Vagina (tissue), 2 donors: ENCODE data around the gene KIAA0825. TPM values are rescaled to one million over a fixed set of nuclear protein-coding genes. Genes with fewer than 3 reads are reported as not detected.
"Not testable (repeated sequence)": the region's sequence is repeated elsewhere in the genome, so short reads cannot be mapped to it uniquely, and the experiment has no call there.

Source experiments
- DNase-seq, 2 donors: peaks; one replicate each; pipeline ENCODE4 v3.0.0-alpha.2; 2017; ENCODE audit errors: extremely low spot score in 2 of 2
- H3K27ac ChIP-seq: fragments of 200-600 bp; sonication (generic); one replicate; pipeline ENCODE4 v1.5.1; 2019
- H3K27me3 ChIP-seq: fragments of 200-600 bp; sonication (generic); one replicate; pipeline ENCODE4 v1.5.1; 2019
- H3K36me3 ChIP-seq, 2 donors: fragments of 200-600 bp; sonication (generic); one replicate each; pipeline ENCODE4 v1.5.1; 2017 to 2019
- H3K4me1 ChIP-seq: fragments of 200-600 bp; sonication (generic); one replicate; pipeline ENCODE4 v1.5.1; 2019
- H3K4me3 ChIP-seq, 2 donors: fragments of 200-600 bp; sonication (generic); 1 replicate in 1 of 2; 2 replicates in 1 of 2; pipeline ENCODE4 v1.5.1; 2016 to 2019
- H3K9me3 ChIP-seq: fragments of 200-600 bp; sonication (generic); one replicate; pipeline ENCODE4 v1.5.1; 2019
- POLR2A ChIP-seq, 2 donors: fragments of 450-650 bp; IDR thresholded peaks; one replicate each; pipeline ENCODE4 v1.6.1; 2017; ENCODE audit warnings: antibody characterized with exemption in 2 of 2, mild to moderate bottlenecking in 2 of 2, moderate library complexity in 2 of 2
- POLR2AphosphoS5 ChIP-seq, 2 donors: sonication (generic); formaldehyde crosslinking; IDR thresholded peaks; one replicate each; pipeline ENCODE4 v1.9.0; 2017; ENCODE audit warnings: antibody characterized with exemption in 2 of 2, mild to moderate bottlenecking in 2 of 2, low read depth in 1 of 2; ENCODE audit not compliant: insufficient read depth in 1 of 2
- intact Hi-C: fragments of 100-400 bp; cut with DNase I; formaldehyde crosslinking; loops from one replicate; pipeline ENCODE4 v1.15.1; 2023
- total RNA-seq: library from RNA; depleted of rRNA; stranded (reverse); fragments of >200 nt; gene quantifications from one replicate; pipeline ENCODE4 v1.2.3, GENCODE V29; 2016
- TF ChIP-seq, protein P1 (sequence below), 3 experiments: fragments of 450-650 bp in 2 of 3; fragments of 200-600 bp in 1 of 3; sonication (generic) in 1 of 3; IDR thresholded peaks; one replicate each; pipeline ENCODE4 v1.5.1; 2017 to 2019; ENCODE audit warnings: antibody characterized with exemption in 3 of 3, mild to moderate bottlenecking in 2 of 3, moderate library complexity in 2 of 3

Gene KIAA0825
- total RNA-seq, 1 donor from 2014 or later = 2.5 TPM

GRCh38 chr5:94174748-94175411, 443.5 kb downstream of the KIAA0825 start:
- no peaks in the 10 kb centered on the region for H3K27me3 ChIP-seq
- H3K4me3 ChIP-seq = no peak overlapping the region
- no peak for DNase-seq
- no peaks in the 10 kb centered on the region for H3K36me3 ChIP-seq
- no peak overlapping the region for H3K27ac ChIP-seq
- no peaks in the 10 kb centered on the region for H3K9me3 ChIP-seq
- TF ChIP-seq, protein P1, sequence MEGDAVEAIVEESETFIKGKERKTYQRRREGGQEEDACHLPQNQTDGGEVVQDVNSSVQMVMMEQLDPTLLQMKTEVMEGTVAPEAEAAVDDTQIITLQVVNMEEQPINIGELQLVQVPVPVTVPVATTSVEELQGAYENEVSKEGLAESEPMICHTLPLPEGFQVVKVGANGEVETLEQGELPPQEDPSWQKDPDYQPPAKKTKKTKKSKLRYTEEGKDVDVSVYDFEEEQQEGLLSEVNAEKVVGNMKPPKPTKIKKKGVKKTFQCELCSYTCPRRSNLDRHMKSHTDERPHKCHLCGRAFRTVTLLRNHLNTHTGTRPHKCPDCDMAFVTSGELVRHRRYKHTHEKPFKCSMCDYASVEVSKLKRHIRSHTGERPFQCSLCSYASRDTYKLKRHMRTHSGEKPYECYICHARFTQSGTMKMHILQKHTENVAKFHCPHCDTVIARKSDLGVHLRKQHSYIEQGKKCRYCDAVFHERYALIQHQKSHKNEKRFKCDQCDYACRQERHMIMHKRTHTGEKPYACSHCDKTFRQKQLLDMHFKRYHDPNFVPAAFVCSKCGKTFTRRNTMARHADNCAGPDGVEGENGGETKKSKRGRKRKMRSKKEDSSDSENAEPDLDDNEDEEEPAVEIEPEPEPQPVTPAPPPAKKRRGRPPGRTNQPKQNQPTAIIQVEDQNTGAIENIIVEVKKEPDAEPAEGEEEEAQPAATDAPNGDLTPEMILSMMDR (IDR thresholded peaks at IDR 0.05) = no peak
- TF ChIP-seq POLR2A (IDR thresholded peaks at IDR 0.05) = no peak
- no peak for TF ChIP-seq POLR2AphosphoS5 (IDR thresholded peaks at IDR 0.05; ENCODE audit: insufficient read depth in 1 of 2, low read depth in 1 of 2)
- H3K4me1 ChIP-seq = no peaks in the 10 kb centered on the region
- intact Hi-C loops = no loop called here

GRCh38 chr5:94173100-94173499, 445.3 kb downstream of the KIAA0825 start:
- Histone ChIP-seq H3K27ac (no peak overlapping the region), H3K4me3 (no peak overlapping the region), H3K9me3 (no peaks in the 10 kb centered on the region), H3K4me1 (no peaks in the 10 kb centered on the region), H3K36me3 (no peaks in the 10 kb centered on the region), H3K27me3 (no peaks in the 10 kb centered on the region)
- intact Hi-C loops = no loop called here
- no peak for DNase-seq
- TF ChIP-seq POLR2A (IDR thresholded peaks at IDR 0.05) (no peak), POLR2AphosphoS5 (IDR thresholded peaks at IDR 0.05; ENCODE audit: insufficient read depth in 1 of 2, low read depth in 1 of 2) (no peak)
- TF ChIP-seq, protein P1 (IDR thresholded peaks at IDR 0.05) = no peak

- H3K27ac ChIP-seq, H3K4me3 ChIP-seq, H3K4me1 ChIP-seq, DNase-seq, H3K9me3 ChIP-seq, intact Hi-C loops, H3K27me3 ChIP-seq, H3K36me3 ChIP-seq: not testable (repeated sequence)
Measured at GRCh38 chr5:94171070-94171469, 447.3 kb downstream of the KIAA0825 start.

DNA sequence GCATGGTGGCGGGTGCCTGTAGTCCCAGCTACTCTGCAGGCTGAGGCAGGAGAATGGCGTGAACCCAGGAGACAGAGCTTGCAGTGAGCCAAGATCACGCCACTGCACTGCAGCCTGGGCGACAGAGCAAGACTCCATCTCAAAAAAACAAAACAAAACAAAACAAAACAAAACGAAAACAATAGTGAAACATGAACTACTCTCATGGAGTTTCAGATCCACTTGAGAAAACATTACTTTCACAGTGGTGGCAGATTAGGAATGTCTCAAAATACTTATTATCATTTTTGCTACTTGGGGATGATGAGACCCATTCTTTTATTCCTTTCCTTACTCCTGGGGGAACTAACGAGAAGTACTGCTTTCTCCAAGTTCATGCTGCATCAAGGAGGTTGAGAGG, 448.2 kb downstream of the KIAA0825 start:
- H3K9me3 ChIP-seq, H3K36me3 ChIP-seq, DNase-seq, intact Hi-C loops, H3K27me3 ChIP-seq, H3K4me3 ChIP-seq, H3K27ac ChIP-seq, H3K4me1 ChIP-seq: not testable (repeated sequence)

DNA sequence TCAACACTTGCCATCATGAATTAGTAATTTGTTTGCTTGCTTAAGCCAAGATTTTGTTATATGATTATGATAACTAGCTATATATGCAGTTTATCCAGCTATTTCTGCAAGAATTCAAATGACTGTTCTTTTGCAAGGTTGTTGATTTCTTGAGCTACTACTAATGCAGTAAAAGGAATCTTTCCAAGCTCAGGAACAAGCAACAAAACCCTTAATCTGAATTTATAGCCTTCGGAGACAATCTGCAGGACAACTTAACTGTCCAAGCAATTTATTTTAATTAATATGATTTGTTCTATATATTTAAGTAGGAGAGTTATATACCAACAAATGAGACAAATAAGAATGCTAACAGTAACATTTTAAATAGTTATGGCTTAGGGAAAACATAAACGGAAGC, 450.3 kb downstream of the KIAA0825 start:
- DNase-seq = no peak
- TF ChIP-seq, protein P1 (IDR thresholded peaks at IDR 0.05) = no peak
- TF ChIP-seq POLR2AphosphoS5 (IDR thresholded peaks at IDR 0.05; ENCODE audit: insufficient read depth in 1 of 2, low read depth in 1 of 2) = no peak
- no peak for TF ChIP-seq POLR2A (IDR thresholded peaks at IDR 0.05)
- Histone ChIP-seq H3K4me3 (no peak overlapping the region), H3K36me3 (no peaks in the 10 kb centered on the region), H3K9me3 (no peaks in the 10 kb centered on the region), H3K27me3 (no peaks in the 10 kb centered on the region), H3K27ac (no peak overlapping the region), H3K4me1 (no peaks in the 10 kb centered on the region)
- intact Hi-C loops = no loop called here

- TF ChIP-seq POLR2AphosphoS5 (IDR thresholded peaks at IDR 0.05; ENCODE audit: insufficient read depth in 1 of 2, low read depth in 1 of 2) (no peak), POLR2A (IDR thresholded peaks at IDR 0.05) (no peak)
- TF ChIP-seq, protein P1 (IDR thresholded peaks at IDR 0.05) = no peak
- no peaks in the 10 kb centered on the region for H3K36me3 ChIP-seq
- no peaks in the 10 kb centered on the region for H3K4me1 ChIP-seq
- no peaks in the 10 kb centered on the region for H3K27me3 ChIP-seq
- no peaks in the 10 kb centered on the region for H3K9me3 ChIP-seq
- intact Hi-C loops = no loop called here
- no peak for DNase-seq
- no peak overlapping the region for H3K27ac ChIP-seq
- H3K4me3 ChIP-seq = no peak overlapping the region
Measured at GRCh38 chr5:94161801-94162200, 456.6 kb downstream of the KIAA0825 start.
